Stimulated activated CD4-positive, alpha-beta T cell treated with anti-CD3 and anti-CD28 coated beads, TNF-alpha, amount 100 ng/mL, for 48 hours (primary cell): ENCODE measurements around the gene ASMTL.
"Not testable (repeated sequence)": the region's sequence is repeated elsewhere in the genome, so short reads cannot be mapped to it uniquely, and the experiment has no call there.

Experiments
- DNase-seq, 3 donors: peaks; one replicate each; pipeline ENCODE4 v3.0.0-alpha.2; 2020; ENCODE audit warnings: low read depth in 3 of 3

Gene ASMTL

GRCh38 chrX:1434871-1435240 lies 17.9 kb downstream of the ASMTL start:
- DNase-seq: no peak

- no peak for DNase-seq
Observed at GRCh38 chrX:1433646-1434357, 18.9 kb downstream of the ASMTL start.

- no peak for DNase-seq
Observed at GRCh38 chrX:1430451-1430850, 22.3 kb downstream of the ASMTL start.

DNA sequence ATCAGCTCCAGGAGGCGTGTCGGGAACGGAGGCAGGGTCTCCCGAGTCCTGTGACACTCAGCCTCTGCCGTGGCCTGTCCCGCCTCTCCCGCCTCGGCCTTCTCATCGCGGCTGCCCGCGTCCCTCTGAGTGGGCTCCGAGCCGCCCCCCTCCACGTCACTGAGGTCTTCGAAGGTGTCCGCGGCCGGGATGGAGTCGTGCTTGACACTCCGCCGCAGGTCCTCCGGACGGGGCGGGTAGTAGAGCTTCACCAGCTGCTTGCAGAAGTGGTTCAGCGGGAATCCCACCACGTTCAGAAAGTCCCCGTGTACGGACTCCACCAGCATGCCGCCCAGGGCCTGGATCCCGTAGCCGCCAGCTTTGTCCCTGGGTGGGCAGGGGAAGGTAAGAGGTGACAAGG lies 25.0 kb downstream of the ASMTL start:
- DNase-seq: no peak

- not testable (repeated sequence) for DNase-seq
Observed at GRCh38 chrX:1426321-1426720, 26.4 kb downstream of the ASMTL start.

DNA sequence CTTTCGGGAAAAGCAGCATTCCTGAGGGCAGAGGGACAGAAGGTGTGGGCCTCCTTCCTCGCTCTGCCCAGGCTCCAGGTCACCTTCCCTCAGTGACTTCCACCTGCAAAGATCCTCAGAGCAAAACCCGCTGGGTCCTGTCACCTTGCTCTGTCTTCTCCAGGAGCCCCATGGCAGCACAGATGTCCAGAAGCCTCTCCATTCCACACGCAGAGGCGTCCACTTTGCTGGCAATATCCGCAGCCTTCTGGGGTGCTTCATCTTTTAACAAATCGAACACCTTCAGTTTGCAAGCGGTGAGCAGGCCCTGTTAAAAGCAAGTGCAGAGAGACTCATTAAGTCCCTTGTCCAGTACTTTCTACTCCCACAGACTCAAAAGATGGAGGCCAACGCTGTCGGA lies 27.3 kb downstream of the ASMTL start:
- DNase-seq: no peak

DNA sequence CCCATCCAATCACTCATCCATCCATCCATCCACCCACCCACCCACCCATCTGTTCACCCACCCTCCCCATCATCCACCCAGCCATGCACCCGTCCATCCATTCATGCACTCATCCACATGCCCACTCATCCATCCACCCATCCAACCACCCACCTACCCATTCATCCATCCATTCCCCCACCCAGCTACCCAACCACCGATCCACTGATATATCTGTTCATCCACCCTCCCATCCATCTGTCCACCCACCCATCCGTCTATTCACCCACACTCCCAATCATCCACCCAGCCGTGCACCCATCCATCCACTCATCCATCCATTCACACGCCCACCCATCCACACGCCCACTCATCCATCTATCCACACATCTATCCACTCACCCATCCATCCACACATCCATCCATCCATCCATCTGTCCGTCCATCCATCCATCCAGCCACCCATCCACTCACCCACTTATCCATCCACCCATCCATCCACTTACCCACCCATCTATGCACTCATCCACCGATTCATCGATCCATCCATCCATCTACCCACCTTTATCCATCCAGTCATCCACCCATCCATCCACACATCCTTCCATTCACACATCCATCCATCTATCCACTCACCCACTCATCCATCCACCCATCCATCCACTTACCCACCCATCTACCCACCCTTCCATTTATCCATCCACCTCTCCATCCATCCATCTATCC lies 28.4 kb downstream of the ASMTL start:
- DNase-seq: no peak

DNA sequence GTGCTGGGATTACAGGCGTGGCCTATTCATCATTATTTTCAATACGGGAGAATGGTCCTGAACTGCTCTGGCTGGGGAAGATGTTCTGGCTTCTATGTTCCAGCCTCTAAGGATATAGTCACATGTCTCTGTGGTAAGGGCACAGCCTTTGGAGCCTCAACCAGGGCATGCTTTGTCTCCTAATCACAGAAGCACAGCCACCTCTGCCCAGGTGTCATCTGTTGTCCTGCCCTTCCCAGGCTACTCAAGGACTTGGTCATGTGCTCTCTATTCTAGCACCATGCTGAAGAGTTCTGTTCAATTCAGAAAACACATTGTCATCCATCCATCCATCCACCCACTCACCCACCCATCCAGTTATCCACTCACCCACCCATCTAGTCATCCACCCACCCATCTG lies 29.5 kb downstream of the ASMTL start:
- no peak for DNase-seq

DNA sequence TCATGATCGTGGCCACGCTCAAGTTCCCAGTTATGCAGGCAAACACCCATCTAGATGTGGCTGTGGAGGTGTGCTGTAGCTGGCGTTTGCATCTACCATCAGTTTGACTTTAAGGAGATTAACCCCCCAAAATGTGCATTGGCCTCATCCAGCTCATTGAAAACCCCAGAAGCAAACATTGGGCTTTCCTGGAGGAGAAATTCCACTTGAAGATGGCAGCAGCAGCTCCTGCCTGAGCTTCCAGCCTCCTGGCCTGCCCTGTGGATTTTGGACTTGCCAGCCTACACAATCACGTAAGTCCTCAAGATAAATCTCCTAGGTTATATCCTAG lies 30.6 kb downstream of the ASMTL start:
- no peak for DNase-seq

DNA sequence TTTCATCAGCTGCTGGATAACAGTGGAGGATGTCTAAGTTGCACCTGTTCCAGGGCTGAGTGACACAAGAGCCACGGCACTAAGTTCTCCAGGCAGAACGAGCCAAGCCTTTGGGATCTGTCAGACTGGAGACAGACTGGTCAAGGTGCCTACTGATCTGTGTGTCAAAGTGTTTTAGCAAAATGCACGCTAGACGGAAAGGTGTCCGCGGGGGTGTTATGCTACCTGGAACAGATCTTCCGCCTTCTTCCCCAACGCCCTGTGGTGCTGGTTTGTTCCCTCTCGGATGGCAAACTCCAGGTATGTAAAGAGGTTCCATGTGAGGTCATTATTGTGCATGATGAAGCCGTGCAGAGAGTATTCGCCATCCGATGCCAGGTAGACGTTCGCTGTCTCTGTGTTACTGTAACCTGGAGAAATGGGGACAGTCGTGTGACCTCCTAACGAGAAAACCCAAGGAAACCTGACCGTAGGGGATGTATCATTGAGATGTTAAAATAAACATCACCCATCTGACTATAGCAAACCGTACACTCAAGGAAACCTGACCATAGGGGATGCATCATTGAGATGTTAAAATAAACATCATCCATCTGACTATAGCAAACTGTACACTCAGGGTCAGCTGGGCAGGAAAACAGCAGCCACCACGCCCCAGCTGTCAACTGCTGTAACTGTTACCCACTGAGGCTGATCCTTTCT lies 31.1 kb downstream of the ASMTL start:
- DNase-seq: no peak

DNA sequence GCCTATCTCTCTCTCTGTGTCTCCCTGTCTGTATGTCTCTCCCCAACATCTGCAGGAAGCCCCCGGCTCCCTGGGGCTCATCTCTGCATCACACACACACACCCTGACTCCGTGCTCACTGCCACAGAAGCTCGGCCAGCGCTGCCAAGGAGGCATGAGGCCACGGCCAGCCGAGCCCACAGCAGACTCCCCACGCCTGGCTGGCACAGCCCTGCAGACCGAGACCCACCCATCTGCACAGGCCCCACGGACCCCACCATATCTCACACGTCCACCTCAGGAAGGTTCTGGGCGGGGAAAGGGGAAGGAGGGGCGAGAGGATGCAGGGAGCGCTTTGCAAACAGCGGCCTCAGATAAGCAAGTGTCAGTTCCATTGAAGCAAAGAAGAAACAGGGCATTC lies 32.3 kb downstream of the ASMTL start:
- no peak for DNase-seq

- no peak for DNase-seq
Observed at GRCh38 chrX:1419545-1420355, 33.0 kb downstream of the ASMTL start.

- no peak for DNase-seq
Observed at GRCh38 chrX:1418901-1419544, 33.7 kb downstream of the ASMTL start.

DNA sequence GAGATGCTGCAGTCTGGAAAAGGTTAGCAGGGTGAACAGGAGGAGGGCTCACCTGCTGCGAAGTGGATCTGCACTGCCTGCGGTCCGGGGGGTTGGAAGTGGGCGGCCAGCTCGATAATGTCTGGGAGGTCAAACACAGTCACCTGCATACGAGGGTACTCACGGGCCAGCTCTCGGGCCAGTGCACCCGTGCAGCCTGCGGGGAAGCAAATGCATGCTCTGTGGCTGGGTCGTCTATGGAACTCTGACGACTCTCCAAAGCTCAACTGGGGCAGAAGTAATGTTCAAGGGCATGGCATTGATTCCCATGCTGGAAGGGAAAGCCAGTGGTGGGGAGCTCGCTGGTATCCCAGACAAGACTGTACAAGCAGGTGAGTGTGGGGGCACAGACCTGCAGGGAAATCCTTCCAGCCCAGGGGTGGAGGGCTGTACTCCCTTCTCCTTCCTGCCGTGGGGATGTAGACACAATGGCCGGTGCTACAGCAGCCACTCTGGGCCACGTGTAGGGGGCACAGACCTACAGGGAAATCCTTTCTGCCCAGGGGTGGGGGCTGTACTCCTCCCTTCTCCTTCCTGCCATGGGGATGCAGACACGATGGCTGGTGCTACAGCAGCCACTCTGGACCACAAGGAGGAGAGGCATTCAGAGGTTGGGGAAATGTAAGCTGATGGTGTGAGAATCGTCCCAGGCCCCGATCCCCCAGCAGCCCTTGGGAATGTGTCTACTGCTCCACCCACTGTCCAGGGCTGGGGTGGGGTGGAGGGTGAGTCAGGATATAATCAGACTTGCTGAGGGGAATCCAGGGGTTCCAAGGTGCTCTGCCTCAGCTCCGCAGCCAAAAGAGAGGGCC lies 34.6 kb downstream of the ASMTL start:
- no peak for DNase-seq

- DNase-seq: no peak
Observed at GRCh38 chrX:1416965-1417760, 35.5 kb downstream of the ASMTL start.

- DNase-seq: no peak
Observed at GRCh38 chrX:1416327-1416784, 36.4 kb downstream of the ASMTL start.

GRCh38 chrX:1412551-1413161 lies 40.1 kb downstream of the ASMTL start:
- no peak for DNase-seq

DNA sequence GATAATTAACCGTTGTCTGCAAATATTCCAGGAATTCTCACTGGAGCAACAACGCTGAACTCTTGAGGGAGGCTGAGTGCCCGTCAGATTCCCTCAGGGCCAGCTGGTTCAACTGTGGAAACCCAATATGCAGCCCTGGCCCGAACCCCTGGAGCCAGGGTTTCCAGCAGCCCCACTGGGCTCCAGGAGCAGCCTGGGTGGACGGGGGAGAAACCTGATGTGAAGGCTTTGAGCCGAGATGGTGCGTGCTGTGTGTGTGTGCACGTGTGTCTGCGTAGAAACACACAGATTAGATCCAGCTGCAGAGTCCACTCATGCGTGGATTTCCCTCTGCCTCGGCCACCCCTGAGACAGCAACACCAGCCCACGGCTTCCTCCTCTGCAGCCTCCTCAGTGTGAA lies 41.4 kb downstream of the ASMTL start:
- no peak for DNase-seq

GRCh38 chrX:1407035-1407434 lies 45.7 kb downstream of the ASMTL start:
- no peak for DNase-seq
